HG03571 (cell line): ENCODE results near the gene PIAS4.
"Not testable (repeated sequence)": the region's sequence is repeated elsewhere in the genome, so short reads cannot be mapped to it uniquely, and the experiment has no call there.

Experiments used
- ATAC-seq: cut with Tn5 transposase; IDR thresholded peaks from one replicate; pipeline ENCODE4 v1.9.1; 2021; ENCODE audit not compliant: unreplicated experiment

The PIAS4 gene

GRCh38 chr19:3990815-3991117, 16.8 kb upstream of the PIAS4 start:
- no peak for ATAC-seq

GRCh38 chr19:3995607-3996006, 11.9 kb upstream of the PIAS4 start:
- no peak for ATAC-seq

- ATAC-seq, result not testable (repeated sequence)
Observed at GRCh38 chr19:3998667-3999412, 8.7 kb upstream of the PIAS4 start.

- not testable (repeated sequence) for ATAC-seq
Observed at GRCh38 chr19:4000798-4001197, 6.7 kb upstream of the PIAS4 start.

GRCh38 chr19:4005436-4005835, 2.1 kb upstream of the PIAS4 start:
- not testable (repeated sequence) for ATAC-seq

- ATAC-seq, result peak; percentile 2
Observed at GRCh38 chr19:4007836-4008539, 452 bp downstream of the PIAS4 start.

GRCh38 chr19:4009990-4010807, 2.7 kb downstream of the PIAS4 start:
- ATAC-seq, result no peak

GRCh38 chr19:4010808-4011110, 3.2 kb downstream of the PIAS4 start:
- no peak for ATAC-seq

GRCh38 chr19:4011430-4011829, 3.9 kb downstream of the PIAS4 start:
- not testable (repeated sequence) for ATAC-seq

- no peak for ATAC-seq
Observed at GRCh38 chr19:4012092-4012974, 4.8 kb downstream of the PIAS4 start.

- no peak for ATAC-seq
Observed at GRCh38 chr19:4012975-4013634, 5.6 kb downstream of the PIAS4 start.

- ATAC-seq, result no peak
Observed at GRCh38 chr19:4013886-4014540, 6.5 kb downstream of the PIAS4 start.

GRCh38 chr19:4014541-4015491, 7.3 kb downstream of the PIAS4 start:
- ATAC-seq, result no peak

- ATAC-seq, result no peak
Observed at GRCh38 chr19:4015705-4016402, 8.3 kb downstream of the PIAS4 start.

GRCh38 chr19:4016486-4016885, 8.9 kb downstream of the PIAS4 start:
- no peak for ATAC-seq

- no peak for ATAC-seq
Observed at GRCh38 chr19:4016903-4017638, 9.5 kb downstream of the PIAS4 start.

GRCh38 chr19:4018140-4018613, 10.6 kb downstream of the PIAS4 start:
- ATAC-seq, result no peak
